GM12878 (cell line): ENCODE data around the gene DIO3. TPM values are rescaled to one million over a fixed set of nuclear protein-coding genes. Genes with fewer than 3 reads are reported as not detected.

ENCODE experiments used
- CREB1 ChIP-seq: IDR thresholded peaks from 2 replicates; pipeline ENCODE4 v1.6.1; 2012; ENCODE audit warnings: low read depth, mild to moderate bottlenecking, inconsistent platforms
- EZH2 ChIP-seq: IDR thresholded peaks from 2 replicates; pipeline ENCODE4 v1.6.1; 2012; ENCODE audit warnings: low read depth, mild to moderate bottlenecking, control low read depth, inconsistent platforms, low read length, borderline replicate concordance; ENCODE audit not compliant: control insufficient read depth
- ZSCAN29 ChIP-seq: fragments of 450-650 bp; IDR thresholded peaks from 2 replicates; pipeline ENCODE4 v1.6.1; 2017; ENCODE audit warnings: mild to moderate bottlenecking, moderate library complexity
- polyA plus RNA-seq, 11 experiments: library from polyadenylated mRNA; depleted of rRNA in 4 of 11; unstranded in 6 of 11; stranded (reverse) in 5 of 11; fragments of >200 nt; fragmentation: Nextera tagmentation in 4 of 11; fragmentation: Illumina TruSeq in 1 of 11; extraction: Ambion mirVana in 4 of 11; extraction: Trizol in 1 of 11; gene quantifications; 1 replicate in 1 of 11; 2 replicates in 10 of 11; pipeline versions ENCODE4 v1.2.1 to v1.2.3, GENCODE V29; 2011 to 2016; ENCODE audit warnings: inconsistent platforms in 2 of 11, missing spikeins in 2 of 11, low read depth in 1 of 11
- total RNA-seq, 4 experiments: library from RNA; depleted of rRNA in 3 of 4; stranded (reverse); fragments of >200 nt in 3 of 4; fragmentation: Illumina TruSeq in 1 of 4; extraction: Trizol in 1 of 4; gene quantifications; 2 replicates each; pipeline versions ENCODE4 v1.2.1 to v1.2.3, GENCODE V29; 2013 to 2021
- TF ChIP-seq, protein P1 (sequence below): fragments of 450-650 bp; formaldehyde crosslinking; IDR thresholded peaks from 2 replicates; pipeline ENCODE4 v1.4.0; 2020; ENCODE audit warnings: mild to moderate bottlenecking, moderate library complexity
- TF ChIP-seq, protein P2 (sequence below): fragments of 450-650 bp; IDR thresholded peaks from 2 replicates; pipeline ENCODE4 v1.6.1; 2017; ENCODE audit warnings: antibody characterized with exemption, mild to moderate bottlenecking, moderate library complexity
- TF ChIP-seq, protein P3 (sequence below): fragments of 450-650 bp; IDR thresholded peaks from 2 replicates; pipeline ENCODE4 v1.6.1; 2017; ENCODE audit warnings: mild to moderate bottlenecking

The DIO3 gene
- total and polyA plus RNA-seq, 10 of the 15 experiments (the other 5 are each of a cell fraction or from before 2014, with no cell fraction given) = not detected

DNA sequence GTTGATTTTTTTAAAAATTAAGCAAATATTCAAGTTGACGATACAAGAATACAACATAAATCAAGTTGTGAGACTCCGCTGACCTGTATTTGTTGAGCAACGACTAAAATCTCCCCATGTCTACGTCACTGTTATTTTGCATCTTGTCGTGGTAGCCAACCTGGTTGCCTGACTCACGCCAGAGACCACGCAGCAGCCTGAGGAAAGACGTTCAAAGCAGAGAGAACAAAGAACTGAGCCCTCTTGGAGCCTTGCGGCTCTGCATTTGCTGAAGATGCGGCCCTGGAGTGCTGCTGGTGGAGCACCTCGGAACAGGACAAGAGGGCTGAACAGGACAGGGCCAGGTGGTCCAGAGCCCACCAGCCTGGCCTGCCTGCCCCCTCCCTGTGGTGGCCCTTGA, 21.4 kb upstream of the DIO3 start (continued):
- TF ChIP-seq, protein P1, sequence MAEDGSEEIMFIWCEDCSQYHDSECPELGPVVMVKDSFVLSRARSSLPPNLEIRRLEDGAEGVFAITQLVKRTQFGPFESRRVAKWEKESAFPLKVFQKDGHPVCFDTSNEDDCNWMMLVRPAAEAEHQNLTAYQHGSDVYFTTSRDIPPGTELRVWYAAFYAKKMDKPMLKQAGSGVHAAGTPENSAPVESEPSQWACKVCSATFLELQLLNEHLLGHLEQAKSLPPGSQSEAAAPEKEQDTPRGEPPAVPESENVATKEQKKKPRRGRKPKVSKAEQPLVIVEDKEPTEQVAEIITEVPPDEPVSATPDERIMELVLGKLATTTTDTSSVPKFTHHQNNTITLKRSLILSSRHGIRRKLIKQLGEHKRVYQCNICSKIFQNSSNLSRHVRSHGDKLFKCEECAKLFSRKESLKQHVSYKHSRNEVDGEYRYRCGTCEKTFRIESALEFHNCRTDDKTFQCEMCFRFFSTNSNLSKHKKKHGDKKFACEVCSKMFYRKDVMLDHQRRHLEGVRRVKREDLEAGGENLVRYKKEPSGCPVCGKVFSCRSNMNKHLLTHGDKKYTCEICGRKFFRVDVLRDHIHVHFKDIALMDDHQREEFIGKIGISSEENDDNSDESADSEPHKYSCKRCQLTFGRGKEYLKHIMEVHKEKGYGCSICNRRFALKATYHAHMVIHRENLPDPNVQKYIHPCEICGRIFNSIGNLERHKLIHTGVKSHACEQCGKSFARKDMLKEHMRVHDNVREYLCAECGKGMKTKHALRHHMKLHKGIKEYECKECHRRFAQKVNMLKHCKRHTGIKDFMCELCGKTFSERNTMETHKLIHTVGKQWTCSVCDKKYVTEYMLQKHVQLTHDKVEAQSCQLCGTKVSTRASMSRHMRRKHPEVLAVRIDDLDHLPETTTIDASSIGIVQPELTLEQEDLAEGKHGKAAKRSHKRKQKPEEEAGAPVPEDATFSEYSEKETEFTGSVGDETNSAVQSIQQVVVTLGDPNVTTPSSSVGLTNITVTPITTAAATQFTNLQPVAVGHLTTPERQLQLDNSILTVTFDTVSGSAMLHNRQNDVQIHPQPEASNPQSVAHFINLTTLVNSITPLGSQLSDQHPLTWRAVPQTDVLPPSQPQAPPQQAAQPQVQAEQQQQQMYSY (CRISPR knock-in tag) = no peak
- TF ChIP-seq EZH2 (no peak), ZSCAN29 (no peak), CREB1 (no peak)
- TF ChIP-seq, protein P2, sequence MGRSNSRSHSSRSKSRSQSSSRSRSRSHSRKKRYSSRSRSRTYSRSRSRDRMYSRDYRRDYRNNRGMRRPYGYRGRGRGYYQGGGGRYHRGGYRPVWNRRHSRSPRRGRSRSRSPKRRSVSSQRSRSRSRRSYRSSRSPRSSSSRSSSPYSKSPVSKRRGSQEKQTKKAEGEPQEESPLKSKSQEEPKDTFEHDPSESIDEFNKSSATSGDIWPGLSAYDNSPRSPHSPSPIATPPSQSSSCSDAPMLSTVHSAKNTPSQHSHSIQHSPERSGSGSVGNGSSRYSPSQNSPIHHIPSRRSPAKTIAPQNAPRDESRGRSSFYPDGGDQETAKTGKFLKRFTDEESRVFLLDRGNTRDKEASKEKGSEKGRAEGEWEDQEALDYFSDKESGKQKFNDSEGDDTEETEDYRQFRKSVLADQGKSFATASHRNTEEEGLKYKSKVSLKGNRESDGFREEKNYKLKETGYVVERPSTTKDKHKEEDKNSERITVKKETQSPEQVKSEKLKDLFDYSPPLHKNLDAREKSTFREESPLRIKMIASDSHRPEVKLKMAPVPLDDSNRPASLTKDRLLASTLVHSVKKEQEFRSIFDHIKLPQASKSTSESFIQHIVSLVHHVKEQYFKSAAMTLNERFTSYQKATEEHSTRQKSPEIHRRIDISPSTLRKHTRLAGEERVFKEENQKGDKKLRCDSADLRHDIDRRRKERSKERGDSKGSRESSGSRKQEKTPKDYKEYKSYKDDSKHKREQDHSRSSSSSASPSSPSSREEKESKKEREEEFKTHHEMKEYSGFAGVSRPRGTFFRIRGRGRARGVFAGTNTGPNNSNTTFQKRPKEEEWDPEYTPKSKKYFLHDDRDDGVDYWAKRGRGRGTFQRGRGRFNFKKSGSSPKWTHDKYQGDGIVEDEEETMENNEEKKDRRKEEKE = no peak
- TF ChIP-seq, protein P3, sequence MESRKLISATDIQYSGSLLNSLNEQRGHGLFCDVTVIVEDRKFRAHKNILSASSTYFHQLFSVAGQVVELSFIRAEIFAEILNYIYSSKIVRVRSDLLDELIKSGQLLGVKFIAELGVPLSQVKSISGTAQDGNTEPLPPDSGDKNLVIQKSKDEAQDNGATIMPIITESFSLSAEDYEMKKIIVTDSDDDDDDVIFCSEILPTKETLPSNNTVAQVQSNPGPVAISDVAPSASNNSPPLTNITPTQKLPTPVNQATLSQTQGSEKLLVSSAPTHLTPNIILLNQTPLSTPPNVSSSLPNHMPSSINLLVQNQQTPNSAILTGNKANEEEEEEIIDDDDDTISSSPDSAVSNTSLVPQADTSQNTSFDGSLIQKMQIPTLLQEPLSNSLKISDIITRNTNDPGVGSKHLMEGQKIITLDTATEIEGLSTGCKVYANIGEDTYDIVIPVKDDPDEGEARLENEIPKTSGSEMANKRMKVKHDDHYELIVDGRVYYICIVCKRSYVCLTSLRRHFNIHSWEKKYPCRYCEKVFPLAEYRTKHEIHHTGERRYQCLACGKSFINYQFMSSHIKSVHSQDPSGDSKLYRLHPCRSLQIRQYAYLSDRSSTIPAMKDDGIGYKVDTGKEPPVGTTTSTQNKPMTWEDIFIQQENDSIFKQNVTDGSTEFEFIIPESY = no peak
